Ascending aorta (tissue), 2 donors: ENCODE data around the gene STYXL2. TPM values are rescaled to one million over a fixed set of nuclear protein-coding genes. Genes with fewer than 3 reads are reported as not detected.

Experiments
- DNase-seq, 2 donors: peaks; one replicate each; pipeline ENCODE4 v3.0.0-alpha.2; 2019; ENCODE audit warnings: low spot score in 2 of 2
- H3K27ac ChIP-seq, 2 donors: fragments of 200-600 bp; sonication (generic); one replicate each; pipeline ENCODE4 v1.5.1; 2016 to 2017; ENCODE audit warnings: mild to moderate bottlenecking in 1 of 2
- H3K27me3 ChIP-seq: fragments of 200-600 bp; sonication (generic); one replicate; pipeline ENCODE4 v1.5.1; 2017
- H3K36me3 ChIP-seq, 2 donors: fragments of 200-600 bp; sonication (generic); one replicate each; pipeline ENCODE4 v1.5.1; 2016
- H3K4me1 ChIP-seq, 2 donors: fragments of 200-600 bp; sonication (generic); one replicate each; pipeline ENCODE4 v1.5.1; 2016 to 2017; ENCODE audit warnings: mild to moderate bottlenecking in 1 of 2
- H3K4me3 ChIP-seq, 2 donors: fragments of 200-600 bp; sonication (generic); one replicate each; pipeline ENCODE4 v1.5.1; 2016 to 2017; ENCODE audit warnings: mild to moderate bottlenecking in 1 of 2
- H3K9me3 ChIP-seq, 2 donors: fragments of 200-600 bp; sonication (generic); one replicate each; pipeline ENCODE4 v1.5.1; 2016
- CTCF ChIP-seq, 3 experiments: fragments of 200-600 bp in 2 of 3; fragments of 450-650 bp in 1 of 3; sonication (generic) in 2 of 3; IDR thresholded peaks; one replicate each; pipeline ENCODE4 v1.5.1; 2016 to 2019; ENCODE audit warnings: antibody characterized with exemption in 3 of 3, mild to moderate bottlenecking in 1 of 3, moderate library complexity in 1 of 3
- intact Hi-C: fragments of 100-400 bp; cut with DNase I; formaldehyde crosslinking; loops from one replicate; pipeline ENCODE4 v1.15.1; 2023
- total RNA-seq: library from RNA; depleted of rRNA; stranded (reverse); fragments of >200 nt; gene quantifications from one replicate; pipeline ENCODE4 v1.1.0, GENCODE V29; 2016

The STYXL2 gene
- total RNA-seq, 1 donor from 2014 or later = 0.96 TPM

GRCh38 chr1:167061073-167061464 lies 32.8 kb upstream of the STYXL2 start:
- no peak overlapping the region for H3K27ac ChIP-seq
- intact Hi-C loops = no loop called here
- H3K4me1 ChIP-seq = no peaks in the 10 kb centered on the region
- no peak for TF ChIP-seq CTCF (IDR thresholded peaks at IDR 0.05)
- H3K4me3 ChIP-seq = no peak overlapping the region
- DNase-seq = no peak
- no peaks in the 10 kb centered on the region for H3K9me3 ChIP-seq
- H3K27me3 ChIP-seq = no peaks in the 10 kb centered on the region
- no peaks in the 10 kb centered on the region for H3K36me3 ChIP-seq

GRCh38 chr1:167064621-167065020 lies 29.3 kb upstream of the STYXL2 start:
- TF ChIP-seq CTCF (IDR thresholded peaks at IDR 0.05) = no peak
- H3K4me1 ChIP-seq = peaks cover 0 to 2% of the 10 kb centered on the region in 2 donors
- DNase-seq = no peak
- no peaks in the 10 kb centered on the region for H3K27me3 ChIP-seq
- intact Hi-C loops = loop anchor here (5.0 kb wide), 4 partner anchors 63 to 623 kb away; partner anchors contain the start of gene POU2F1
- H3K9me3 ChIP-seq = no peaks in the 10 kb centered on the region
- H3K4me3 ChIP-seq = no peak overlapping the region
- H3K36me3 ChIP-seq = no peaks in the 10 kb centered on the region
- no peak overlapping the region for H3K27ac ChIP-seq

- Histone ChIP-seq H3K4me3 (no peak overlapping the region), H3K9me3 (no peaks in the 10 kb centered on the region), H3K4me1 (peaks cover 0 to 2% of the 10 kb centered on the region in 2 donors), H3K27me3 (no peaks in the 10 kb centered on the region), H3K36me3 (no peaks in the 10 kb centered on the region), H3K27ac (no peak overlapping the region)
- no peak for DNase-seq
- intact Hi-C loops = loop anchor here (5.0 kb wide), 4 partner anchors 62 to 622 kb away; partner anchors contain the start of gene POU2F1
- no peak for TF ChIP-seq CTCF (IDR thresholded peaks at IDR 0.05)
These were observed 28.4 kb upstream of the STYXL2 start for GRCh38 chr1:167065471-167065870.

- Histone ChIP-seq H3K36me3 (no peaks in the 10 kb centered on the region), H3K4me3 (peak overlapping the region; percentile 36 to 44), H3K4me1 (peaks cover 0 to 2% of the 10 kb centered on the region in 2 donors), H3K27me3 (no peaks in the 10 kb centered on the region), H3K27ac (no peak overlapping the region), H3K9me3 (no peaks in the 10 kb centered on the region)
- peak in 1 of 2 donors; percentile 76 for DNase-seq
- peak; percentile 86 to 97 (median 88) for TF ChIP-seq CTCF (IDR thresholded peaks at IDR 0.05)
- intact Hi-C loops = loop anchor here (1.0 to 5.0 kb wide), 6 partner anchors 61 to 621 kb away; partner anchors contain the start of gene POU2F1
These were observed 27.3 kb upstream of the STYXL2 start for GRCh38 chr1:167066333-167067122.

GRCh38 chr1:167067904-167068303 lies 26.0 kb upstream of the STYXL2 start:
- no peak for TF ChIP-seq CTCF (IDR thresholded peaks at IDR 0.05)
- Histone ChIP-seq H3K9me3 (no peaks in the 10 kb centered on the region), H3K27me3 (no peaks in the 10 kb centered on the region), H3K27ac (no peak overlapping the region), H3K4me3 (no peak overlapping the region), H3K36me3 (no peaks in the 10 kb centered on the region), H3K4me1 (peaks cover 0 to 2% of the 10 kb centered on the region in 2 donors)
- intact Hi-C loops = loop anchor here (2.0 to 5.0 kb wide), 5 partner anchors 59 to 619 kb away; partner anchors contain the start of gene POU2F1
- no peak for DNase-seq
